Epithelial cell of esophagus (primary cell): ENCODE measurements around the gene PFAS.

ENCODE experiments used
- DNase-seq: peaks from one replicate; pipeline ENCODE4 v3.0.0; 2010; ENCODE audit warnings: low read depth
- H3K4me3 ChIP-seq: 2 replicates; pipeline ENCODE4 v1.5.1; 2011; ENCODE audit warnings: mild to moderate bottlenecking, low read length, control low read depth
- CTCF ChIP-seq: IDR thresholded peaks from 2 replicates; pipeline ENCODE4 v1.5.1; 2011; ENCODE audit warnings: low read depth, mild to moderate bottlenecking, low read length, control low read depth, inconsistent platforms; ENCODE audit not compliant: insufficient read depth; ENCODE audit errors: missing control alignments

Gene PFAS

GRCh38 chr17:8310601-8311123 is 61.6 kb downstream of the PFAS start:
- no peak for DNase-seq

GRCh38 chr17:8311131-8311790 is 62.2 kb downstream of the PFAS start:
- H3K4me3 ChIP-seq, result no peak overlapping the region
- no peak for TF ChIP-seq CTCF
- no peak for DNase-seq

More at GRCh38 chr17:8310601-8311123, 61.6 kb downstream of the PFAS start:
- H3K4me3 ChIP-seq, result no peak overlapping the region
- TF ChIP-seq CTCF, result no peak

GRCh38 chr17:8312251-8312650 is 63.2 kb downstream of the PFAS start:
- TF ChIP-seq CTCF, result no peak
- no peak for DNase-seq

GRCh38 chr17:8312726-8313600 is 63.9 kb downstream of the PFAS start:
- no peak for TF ChIP-seq CTCF
- no peak for DNase-seq
- H3K4me3 ChIP-seq, result no peak overlapping the region

More at GRCh38 chr17:8312251-8312650, 63.2 kb downstream of the PFAS start:
- no peak overlapping the region for H3K4me3 ChIP-seq

- no peak for TF ChIP-seq CTCF
- DNase-seq, result no peak
- no peak overlapping the region for H3K4me3 ChIP-seq
These were observed 66.0 kb downstream of the PFAS start for GRCh38 chr17:8314797-8315763.

- TF ChIP-seq CTCF, result no peak
- peak; percentile 24 for DNase-seq
- H3K4me3 ChIP-seq, result no peak overlapping the region
These were observed 66.7 kb downstream of the PFAS start for GRCh38 chr17:8315764-8316217.
